Measurements from ENCODE around the gene PPM1J. TPM values are rescaled to one million over a fixed set of nuclear protein-coding genes. Genes with fewer than 3 reads are reported as not detected.

Gene PPM1J
- total RNA-seq, 4 donors from 2014 or later: 6.6 to 22.1 (median 13.4) TPM

- 83% methylated on average over 1 of the region's 1 CpG for WGBS
Observed at GRCh38 chr1:112754116-112754628, 39.0 kb upstream of the PPM1J start.

GRCh38 chr1:112748396-112748795 lies 33.3 kb upstream of the PPM1J start:
- no peak for TF ChIP-seq POLR2A (IDR thresholded peaks at IDR 0.05)
- no peak for TF ChIP-seq POLR2AphosphoS5 (IDR thresholded peaks at IDR 0.05)
- TF ChIP-seq CTCF (IDR thresholded peaks at IDR 0.05): no peak
- TF ChIP-seq EP300 (IDR thresholded peaks at IDR 0.05): no peak
- peaks cover 25% of the 10 kb centered on the region for H3K27me3 ChIP-seq
- WGBS: 91% methylated on average over 12 of the region's 12 CpGs

More at GRCh38 chr1:112754116-112754628, 39.0 kb upstream of the PPM1J start:
- H3K27ac ChIP-seq: no peak overlapping the region
- DNase-seq (ENCODE audit: low spot score in 2 of 2): no peak
- H3K27me3 ChIP-seq: no peaks in the 10 kb centered on the region
- no peaks in the 10 kb centered on the region for H3K36me3 ChIP-seq
- no peak overlapping the region for H3K4me3 ChIP-seq
- TF ChIP-seq CTCF (IDR thresholded peaks at IDR 0.05) (no peak), POLR2A (IDR thresholded peaks at IDR 0.05) (no peak), POLR2AphosphoS5 (IDR thresholded peaks at IDR 0.05) (no peak), EP300 (IDR thresholded peaks at IDR 0.05) (no peak)
- H3K4me1 ChIP-seq: no peaks in the 10 kb centered on the region
- H3K9me3 ChIP-seq: no peaks in the 10 kb centered on the region

GRCh38 chr1:112744009-112744578 lies 29.0 kb upstream of the PPM1J start:
- Histone ChIP-seq H3K9me3 (no peaks in the 10 kb centered on the region), H3K27ac (no peak overlapping the region), H3K4me3 (peak overlapping the region; percentile 42), H3K4me1 (peaks cover 11% of the 10 kb centered on the region), H3K27me3 (peaks cover 35% of the 10 kb centered on the region), H3K36me3 (no peaks in the 10 kb centered on the region)
- DNase-seq (ENCODE audit: low spot score in 2 of 2): no peak
- 9% methylated on average over 19 of the region's 58 CpGs for WGBS
- no peak for TF ChIP-seq POLR2A (IDR thresholded peaks at IDR 0.05)
- no peak for TF ChIP-seq CTCF (IDR thresholded peaks at IDR 0.05)
- TF ChIP-seq POLR2AphosphoS5 (IDR thresholded peaks at IDR 0.05): no peak
- no peak for TF ChIP-seq EP300 (IDR thresholded peaks at IDR 0.05)

More at GRCh38 chr1:112748396-112748795, 33.3 kb upstream of the PPM1J start:
- Histone ChIP-seq H3K9me3 (no peaks in the 10 kb centered on the region), H3K27ac (no peak overlapping the region), H3K4me3 (no peak overlapping the region), H3K36me3 (no peaks in the 10 kb centered on the region), H3K4me1 (peaks cover 11% of the 10 kb centered on the region)
- DNase-seq (ENCODE audit: low spot score in 2 of 2): no peak

- TF ChIP-seq EP300 (IDR thresholded peaks at IDR 0.05) (no peak), CTCF (IDR thresholded peaks at IDR 0.05) (no peak), POLR2A (IDR thresholded peaks at IDR 0.05) (no peak), POLR2AphosphoS5 (IDR thresholded peaks at IDR 0.05) (no peak)
- Histone ChIP-seq H3K36me3 (no peaks in the 10 kb centered on the region), H3K27ac (no peak overlapping the region), H3K27me3 (peaks cover 33% of the 10 kb centered on the region), H3K9me3 (no peaks in the 10 kb centered on the region), H3K4me3 (peak overlapping the region; percentile 42), H3K4me1 (peaks cover 11% of the 10 kb centered on the region)
- peak in 1 of 2 donors; percentile 74 for DNase-seq (ENCODE audit: low spot score in 2 of 2)
- WGBS: 18% methylated on average over 51 of the region's 54 CpGs
Observed at GRCh38 chr1:112743174-112744008, 28.3 kb upstream of the PPM1J start.

- Histone ChIP-seq H3K27ac (no peak overlapping the region), H3K27me3 (peaks cover 2% of the 10 kb centered on the region), H3K4me3 (no peak overlapping the region), H3K9me3 (no peaks in the 10 kb centered on the region), H3K36me3 (no peaks in the 10 kb centered on the region), H3K4me1 (no peaks in the 10 kb centered on the region)
- whole genome bisulfite sequencing: 91% methylated on average over 3 of the region's 3 CpGs
- no peak for DNase-seq (ENCODE audit: low spot score in 2 of 2)
- TF ChIP-seq POLR2AphosphoS5 (IDR thresholded peaks at IDR 0.05) (no peak), POLR2A (IDR thresholded peaks at IDR 0.05) (no peak), EP300 (IDR thresholded peaks at IDR 0.05) (no peak), CTCF (IDR thresholded peaks at IDR 0.05) (no peak)
Observed at GRCh38 chr1:112737573-112737972, 22.4 kb upstream of the PPM1J start.

All from suprapubic skin (tissue), 4 donors.